IPS-15b (cell line): ENCODE results near the gene PLET1.

Experiments used
- H3K27me3 ChIP-seq: one replicate; pipeline ENCODE4 v1.6.1; 2013; ENCODE audit warnings: low read length; ENCODE audit not compliant: control insufficient read depth, insufficient read depth
- H3K36me3 ChIP-seq: one replicate; pipeline ENCODE4 v1.6.1; 2013; ENCODE audit warnings: low read length; ENCODE audit not compliant: control insufficient read depth, insufficient read depth
- H3K4me1 ChIP-seq: one replicate; pipeline ENCODE4 v1.6.1; 2013; ENCODE audit warnings: mild to moderate bottlenecking, low read length; ENCODE audit not compliant: control insufficient read depth, insufficient read depth
- H3K4me3 ChIP-seq: one replicate; pipeline ENCODE4 v1.5.1; 2013; ENCODE audit warnings: low read depth, low read length
- H3K9ac ChIP-seq: one replicate; pipeline ENCODE4 v1.6.1; 2013; ENCODE audit warnings: low read depth, mild to moderate bottlenecking, low read length
- H3K9me3 ChIP-seq: one replicate; pipeline ENCODE4 v1.6.1; 2013; ENCODE audit warnings: mild to moderate bottlenecking, low read length; ENCODE audit not compliant: control insufficient read depth, insufficient read depth

Gene PLET1

GRCh38 chr11:112294688-112295340, 34.2 kb upstream of the PLET1 start:
- Histone ChIP-seq H3K36me3 (no peaks in the 10 kb centered on the region), H3K27me3 (peaks cover 9% of the 10 kb centered on the region), H3K9ac (no peak overlapping the region), H3K4me1 (peaks cover 4% of the 10 kb centered on the region), H3K4me3 (no peak overlapping the region), H3K9me3 (no peaks in the 10 kb centered on the region)

DNA sequence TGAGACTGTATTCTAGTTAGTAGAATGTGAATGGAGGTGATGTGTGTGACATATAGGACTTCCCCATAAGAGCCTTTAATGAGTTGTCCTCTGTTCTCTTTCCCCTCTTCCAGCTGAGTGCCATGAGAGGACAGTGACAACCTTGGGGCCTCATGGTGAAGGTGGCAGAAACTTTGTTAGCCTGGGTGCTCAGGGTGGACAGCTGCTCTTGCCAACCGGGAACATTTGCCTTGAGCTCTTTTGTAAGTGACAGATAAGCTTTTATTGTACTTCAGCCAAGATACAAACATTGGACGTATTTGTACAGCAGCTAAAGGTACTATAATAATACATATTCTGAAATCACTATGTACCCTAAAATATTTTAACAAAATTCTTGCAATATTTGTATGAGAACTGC, 33.0 kb upstream of the PLET1 start:
- Histone ChIP-seq H3K4me1 (peaks cover 4% of the 10 kb centered on the region), H3K9me3 (no peaks in the 10 kb centered on the region), H3K36me3 (no peaks in the 10 kb centered on the region), H3K4me3 (no peak overlapping the region), H3K27me3 (peaks cover 16% of the 10 kb centered on the region), H3K9ac (no peak overlapping the region)

GRCh38 chr11:112292785-112293407, 32.2 kb upstream of the PLET1 start:
- peaks cover 19% of the 10 kb centered on the region for H3K27me3 ChIP-seq
- H3K4me3 ChIP-seq: no peak overlapping the region
- peaks cover 4% of the 10 kb centered on the region for H3K4me1 ChIP-seq
- H3K9ac ChIP-seq: no peak overlapping the region
- H3K9me3 ChIP-seq: no peaks in the 10 kb centered on the region
- H3K36me3 ChIP-seq: no peaks in the 10 kb centered on the region

DNA sequence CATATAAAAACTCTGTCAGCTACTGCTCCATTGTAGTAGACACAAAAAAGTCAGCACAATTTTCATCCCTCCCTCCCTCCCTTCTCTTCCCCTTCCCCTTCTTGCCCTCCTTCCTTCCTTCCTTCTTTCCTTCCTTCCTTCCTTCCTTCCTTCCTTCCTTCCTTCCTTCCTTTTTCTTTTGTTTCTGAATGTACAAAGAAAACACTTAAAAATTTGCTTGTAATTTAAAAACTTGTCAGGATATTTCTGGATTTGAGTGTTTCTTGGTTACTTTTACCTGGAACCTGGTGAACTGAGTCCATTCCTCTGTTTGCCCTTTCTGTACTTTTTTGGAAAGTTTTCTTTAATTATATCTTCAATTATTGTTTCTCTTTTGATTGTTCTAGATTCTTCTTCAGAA, 31.5 kb upstream of the PLET1 start:
- Histone ChIP-seq H3K4me3 (no peak overlapping the region), H3K36me3 (no peaks in the 10 kb centered on the region), H3K27me3 (peaks cover 19% of the 10 kb centered on the region), H3K4me1 (peaks cover 4% of the 10 kb centered on the region), H3K9me3 (no peaks in the 10 kb centered on the region), H3K9ac (no peak overlapping the region)

DNA sequence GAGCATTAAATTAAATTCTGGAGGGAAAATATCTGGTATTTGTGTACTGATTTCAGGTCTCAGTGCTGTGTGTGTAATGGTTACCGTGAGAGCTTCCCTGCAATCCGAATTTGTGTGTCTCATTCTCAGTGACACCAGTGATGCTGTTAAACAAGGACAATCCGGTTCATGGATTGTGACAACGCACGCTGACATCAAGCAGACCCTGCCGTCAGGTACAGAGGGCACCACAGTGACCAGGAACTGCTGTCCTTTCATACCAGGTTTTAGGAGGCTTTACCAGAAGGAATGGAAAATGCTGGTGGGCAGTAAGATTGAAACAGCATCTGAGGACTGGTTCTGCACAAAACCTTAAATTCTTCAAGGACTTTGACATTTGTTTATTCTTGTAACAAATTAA, 30.5 kb upstream of the PLET1 start:
- Histone ChIP-seq H3K4me3 (no peak overlapping the region), H3K9ac (no peak overlapping the region), H3K9me3 (no peaks in the 10 kb centered on the region), H3K36me3 (no peaks in the 10 kb centered on the region), H3K4me1 (peaks cover 4% of the 10 kb centered on the region), H3K27me3 (peaks cover 19% of the 10 kb centered on the region)

GRCh38 chr11:112290493-112290850, 29.8 kb upstream of the PLET1 start:
- Histone ChIP-seq H3K27me3 (peaks cover 19% of the 10 kb centered on the region), H3K4me1 (peaks cover 4% of the 10 kb centered on the region), H3K9ac (no peak overlapping the region), H3K36me3 (no peaks in the 10 kb centered on the region), H3K4me3 (peak overlapping the region; percentile 65), H3K9me3 (no peaks in the 10 kb centered on the region)

GRCh38 chr11:112289588-112290492, 29.2 kb upstream of the PLET1 start:
- H3K27me3 ChIP-seq: peaks cover 19% of the 10 kb centered on the region
- no peaks in the 10 kb centered on the region for H3K9me3 ChIP-seq
- H3K4me1 ChIP-seq: peaks cover 4% of the 10 kb centered on the region
- H3K4me3 ChIP-seq: peak overlapping the region; percentile 65
- no peaks in the 10 kb centered on the region for H3K36me3 ChIP-seq
- H3K9ac ChIP-seq: peak overlapping the region; percentile 47

DNA sequence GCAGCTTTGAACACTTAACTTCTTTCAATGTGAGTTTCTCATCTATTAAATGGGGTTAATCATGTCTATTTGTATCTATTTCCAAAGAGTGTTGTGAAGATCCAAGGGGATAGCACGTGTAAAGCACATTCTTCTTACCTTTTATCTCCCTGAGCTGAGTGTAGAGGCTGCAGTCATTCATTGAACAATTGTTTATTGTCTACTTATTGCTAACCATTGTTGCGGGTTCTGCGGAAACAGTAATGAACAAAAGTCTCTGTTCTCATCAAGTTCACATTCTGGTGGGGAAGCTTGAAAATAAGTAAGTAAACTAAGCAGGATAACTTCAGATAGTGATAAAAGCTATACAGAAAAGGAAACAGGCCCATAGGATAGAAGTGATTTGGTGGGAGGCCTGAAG, 27.4 kb upstream of the PLET1 start:
- Histone ChIP-seq H3K4me3 (no peak overlapping the region), H3K27me3 (peaks cover 19% of the 10 kb centered on the region), H3K9me3 (no peaks in the 10 kb centered on the region), H3K9ac (no peak overlapping the region), H3K4me1 (peaks cover 4% of the 10 kb centered on the region), H3K36me3 (no peaks in the 10 kb centered on the region)

DNA sequence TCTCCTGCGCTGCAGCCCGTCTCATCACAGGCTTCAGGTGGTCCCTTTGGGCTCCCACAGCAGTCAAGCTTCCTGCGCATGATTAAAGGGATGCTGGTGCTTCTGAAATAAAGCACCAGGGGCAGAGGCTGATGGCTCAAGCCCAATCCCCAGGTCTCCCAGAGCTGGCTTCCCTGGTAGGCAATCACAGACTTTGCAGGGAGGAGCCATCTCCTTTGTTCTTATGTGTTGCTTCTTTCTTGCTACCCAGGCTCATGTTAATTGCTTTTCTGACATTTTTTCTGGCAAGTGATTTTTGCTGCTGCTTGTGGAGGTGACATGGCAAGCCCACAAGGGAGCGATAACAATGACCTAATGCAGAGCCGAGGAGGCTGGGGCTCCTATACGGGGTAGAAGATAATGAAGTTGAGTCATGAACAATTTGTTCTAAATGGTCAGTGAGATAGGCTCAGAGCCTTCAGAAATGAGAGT, 25.2 kb upstream of the PLET1 start:
- Histone ChIP-seq H3K36me3 (no peaks in the 10 kb centered on the region), H3K4me3 (no peak overlapping the region), H3K9ac (no peak overlapping the region), H3K9me3 (no peaks in the 10 kb centered on the region), H3K27me3 (peaks cover 10% of the 10 kb centered on the region), H3K4me1 (peaks cover 4% of the 10 kb centered on the region)

GRCh38 chr11:112281726-112282125, 21.1 kb upstream of the PLET1 start:
- Histone ChIP-seq H3K4me1 (no peaks in the 10 kb centered on the region), H3K4me3 (no peak overlapping the region), H3K9ac (no peak overlapping the region), H3K9me3 (no peaks in the 10 kb centered on the region), H3K36me3 (no peaks in the 10 kb centered on the region), H3K27me3 (no peaks in the 10 kb centered on the region)

- Histone ChIP-seq H3K4me3 (peak overlapping the region; percentile 50), H3K36me3 (no peaks in the 10 kb centered on the region), H3K27me3 (no peaks in the 10 kb centered on the region), H3K4me1 (no peaks in the 10 kb centered on the region), H3K9me3 (no peaks in the 10 kb centered on the region), H3K9ac (peak overlapping the region; percentile 28)
These were observed 19.8 kb upstream of the PLET1 start for GRCh38 chr11:112280268-112281126.
